Sciatic nerve (tissue), 2 donors: ENCODE measurements around the gene EIF1. TPM values are rescaled to one million over a fixed set of nuclear protein-coding genes. Genes with fewer than 3 reads are reported as not detected.

Experiments
- ATAC-seq: fragments of 200-7000 bp; cut with Tn5 transposase; one replicate; pipeline ENCODE4 v1.9.1; 2020; ENCODE audit warnings: mild to moderate bottlenecking, moderate library complexity
- DNase-seq: peaks from one replicate; pipeline ENCODE4 v3.0.0-alpha.2; 2020; ENCODE audit warnings: low spot score
- intact Hi-C: fragments of 100-400 bp; cut with DNase I; formaldehyde crosslinking; loops from one replicate; pipeline ENCODE4 v1.14.2; 2022
- total RNA-seq: library from RNA; stranded (reverse); fragmentation: NEBNext Ultra II Directional; extraction: Animal tissue kit (Norgen Biotek cat#: 25700); gene quantifications from one replicate; pipeline ENCODE4 v1.2.1, GENCODE V29; 2021
- donor health status: DM: no; HTN: no; CAD: no.
- donor health status: DM: no; HTN: no; CAD: no.

The EIF1 gene
- total RNA-seq, 1 donor from 2014 or later, result 891 TPM

DNA sequence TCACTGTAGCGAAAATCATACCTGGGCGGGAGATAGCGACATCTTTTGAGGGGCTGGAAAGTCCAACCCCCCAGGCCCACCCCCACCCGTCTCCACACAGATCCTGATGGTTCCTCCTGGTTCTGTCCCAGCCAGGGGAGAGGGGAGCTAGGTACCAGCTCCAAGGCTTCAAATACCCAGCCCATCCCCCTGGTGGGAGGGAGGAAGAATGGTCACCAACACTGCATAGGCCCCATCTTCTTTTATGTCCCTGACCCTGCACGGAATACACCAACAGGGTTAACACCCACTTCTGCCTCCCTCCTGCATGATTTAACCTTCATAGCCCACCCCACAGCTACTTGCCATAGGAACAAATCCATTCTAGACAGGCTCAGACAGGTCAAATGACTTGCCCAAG is 36.4 kb downstream of the EIF1 start:
- intact Hi-C loops, result no loop called here
- DNase-seq, result no peak
- ATAC-seq, result no peak

DNA sequence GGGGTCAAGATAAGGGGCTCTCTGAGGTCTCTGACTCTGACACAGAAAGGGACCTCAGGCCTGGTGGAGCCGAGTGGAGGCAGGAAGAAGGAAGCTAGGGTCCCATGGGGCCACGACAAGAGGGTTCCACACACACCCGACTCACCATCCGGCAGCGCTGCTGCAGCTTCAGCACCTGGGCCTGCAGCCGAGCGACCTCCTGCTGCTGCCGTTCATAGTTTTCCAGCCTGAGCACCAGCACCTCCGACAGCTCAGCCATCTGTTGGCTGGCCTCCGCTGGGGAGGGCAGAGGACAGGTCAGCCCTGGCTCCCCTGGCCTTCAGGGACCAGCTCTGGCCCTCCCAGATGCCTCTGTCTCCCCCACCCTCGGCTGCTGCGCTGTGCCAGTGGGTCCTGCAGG is 39.4 kb downstream of the EIF1 start:
- no peak for ATAC-seq
- intact Hi-C loops, result no loop called here
- no peak for DNase-seq

DNA sequence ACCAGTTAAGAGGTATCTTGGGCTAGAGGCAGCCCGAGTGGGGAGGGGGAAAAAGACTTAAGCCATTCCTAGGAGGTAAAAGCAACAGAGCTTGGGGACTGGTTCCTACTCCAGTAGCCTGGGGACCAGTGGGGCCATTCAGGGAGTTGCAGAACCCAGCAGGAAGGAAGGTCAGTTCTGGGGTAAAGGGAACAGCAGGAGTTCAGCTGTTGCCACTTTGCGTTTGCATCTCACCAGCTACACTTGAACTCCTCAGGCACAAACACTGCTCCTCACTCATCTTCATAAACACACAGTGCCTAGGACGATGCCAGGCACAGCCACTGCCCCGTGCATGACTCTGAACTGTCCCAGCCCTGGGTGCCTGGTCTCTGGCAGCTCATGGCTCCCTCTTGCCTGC is 41.8 kb downstream of the EIF1 start:
- ATAC-seq (no peak), DNase-seq (no peak)
- intact Hi-C loops, result no loop called here

DNA sequence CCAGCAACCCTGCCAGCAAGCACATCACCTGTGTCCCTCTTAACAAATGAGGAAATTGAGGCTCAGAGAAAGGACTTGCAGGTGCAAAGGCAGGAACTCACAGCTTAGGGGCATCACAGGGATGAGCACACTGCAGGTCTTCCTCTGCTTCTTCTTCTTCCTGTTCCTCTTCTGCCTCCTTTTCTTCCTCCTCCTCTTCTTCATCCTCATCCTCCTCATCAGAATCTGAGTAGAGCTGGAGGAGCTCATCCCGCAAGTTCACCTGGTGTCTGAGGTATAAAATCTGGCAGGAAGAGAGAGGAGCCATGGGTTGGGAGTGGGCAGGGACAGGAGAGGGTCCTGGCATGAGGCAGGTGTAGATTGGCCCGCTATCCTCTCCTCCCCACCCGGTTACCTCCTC is 43.2 kb downstream of the EIF1 start:
- ATAC-seq (no peak), DNase-seq (no peak)
- intact Hi-C loops, result no loop called here

DNA sequence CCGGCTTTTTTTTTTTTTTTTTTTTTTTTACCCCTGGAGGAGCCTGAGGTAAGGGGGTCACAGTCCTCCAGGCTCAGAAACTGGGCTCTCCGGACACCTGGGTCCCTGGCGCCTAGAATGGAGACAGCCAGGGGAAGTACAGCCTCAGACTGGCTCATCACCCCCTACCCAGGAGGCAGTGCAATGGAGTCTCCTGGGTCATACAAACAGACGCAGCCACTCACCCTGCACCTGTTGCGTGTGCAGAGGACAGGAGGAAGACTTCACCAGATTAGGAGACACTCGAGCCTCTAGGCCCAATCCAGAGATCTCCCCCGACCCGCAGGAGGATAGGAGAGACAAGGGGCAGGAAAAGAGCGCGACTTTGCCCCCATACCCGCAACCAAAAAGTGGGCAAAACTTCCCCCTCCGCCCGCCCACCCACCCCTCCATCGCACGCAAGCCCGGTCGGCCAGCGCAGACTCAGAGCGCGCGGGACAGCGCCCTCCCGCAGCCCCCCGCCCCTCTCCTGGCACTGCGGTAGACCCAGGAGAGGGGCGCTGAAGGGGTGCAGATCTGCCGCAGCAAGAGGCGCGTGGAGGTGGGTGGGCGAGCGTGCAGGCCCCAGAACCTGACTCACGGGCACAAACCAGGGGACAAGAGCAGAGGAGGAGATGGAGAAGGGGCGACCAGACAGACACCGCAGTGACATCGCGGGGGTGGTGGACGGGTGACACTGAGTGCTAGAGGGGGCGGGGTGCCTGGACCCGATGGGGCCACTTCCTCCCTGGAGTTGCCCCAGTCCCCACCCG is 44.9 kb downstream of the EIF1 start:
- no peak for DNase-seq
- intact Hi-C loops, result no loop called here
- no peak for ATAC-seq

DNA sequence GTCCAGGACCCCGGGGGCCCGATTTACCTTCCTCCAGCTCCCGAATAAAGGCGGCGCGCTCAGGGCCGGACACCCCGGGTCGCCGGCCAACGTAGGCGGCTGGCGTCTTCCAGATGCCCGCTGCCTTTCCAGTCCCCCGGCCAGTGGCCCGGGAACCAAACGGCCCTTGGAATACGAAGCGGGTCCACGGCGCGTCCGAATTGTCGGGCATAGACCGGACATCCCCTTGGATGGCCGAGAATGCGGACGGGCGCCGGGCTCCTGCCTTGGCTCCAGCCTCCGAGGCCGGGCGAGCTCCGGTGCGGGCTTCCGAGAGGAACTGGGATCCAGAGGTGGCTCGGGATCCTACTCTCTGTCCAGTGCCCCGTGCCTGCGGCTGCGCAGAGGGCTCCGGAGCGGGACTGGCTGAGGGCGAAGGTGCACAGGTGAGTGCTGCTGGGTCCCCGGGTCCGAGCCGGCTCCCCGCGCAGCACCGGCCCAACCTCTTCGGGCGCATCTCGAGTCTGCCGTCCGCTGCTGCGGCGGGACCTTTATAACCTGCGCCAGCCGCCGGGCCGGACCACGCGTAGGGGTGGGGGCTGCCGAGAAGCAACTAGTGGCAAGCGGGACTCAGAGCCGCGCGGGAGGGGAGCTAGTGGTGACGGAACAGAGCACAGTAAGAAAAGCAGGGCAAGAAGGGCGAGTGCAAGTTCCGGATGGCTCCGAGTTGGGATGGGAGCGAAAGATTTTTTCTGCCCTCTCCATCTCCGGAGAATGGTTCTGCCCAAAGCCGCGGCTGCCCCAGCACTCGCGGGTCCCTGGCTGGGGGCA is 45.7 kb downstream of the EIF1 start, which contains the start of gene HAP1:
Gene HAP1 (minus strand): TSS at position 505 of the 810 bp plus-strand sequence. CDS start 9 bp downstream, at position 496.
- intact Hi-C loops, result no loop called here
- ATAC-seq (peak; percentile 19), DNase-seq (no peak)

DNA sequence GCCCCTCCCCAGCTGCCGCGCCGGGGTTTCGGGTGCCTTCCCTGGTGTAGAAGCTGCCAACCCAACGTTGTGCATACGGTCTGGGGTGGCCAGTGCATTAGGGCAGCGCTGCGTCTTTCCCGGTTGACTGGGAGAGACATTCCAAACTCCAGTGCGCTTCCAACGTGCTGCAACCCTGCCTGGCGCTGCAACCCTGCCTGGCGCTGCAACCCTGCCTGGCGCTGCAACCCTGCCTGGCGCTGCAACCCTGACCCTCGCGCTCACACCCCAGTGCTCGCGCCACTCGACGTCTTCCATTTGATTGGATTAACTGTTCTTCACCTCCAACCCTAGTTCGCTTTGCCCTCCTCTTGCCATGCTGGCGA is 46.2 kb downstream of the EIF1 start:
- DNase-seq (no peak), ATAC-seq (no peak)
- intact Hi-C loops, result no loop called here

DNA sequence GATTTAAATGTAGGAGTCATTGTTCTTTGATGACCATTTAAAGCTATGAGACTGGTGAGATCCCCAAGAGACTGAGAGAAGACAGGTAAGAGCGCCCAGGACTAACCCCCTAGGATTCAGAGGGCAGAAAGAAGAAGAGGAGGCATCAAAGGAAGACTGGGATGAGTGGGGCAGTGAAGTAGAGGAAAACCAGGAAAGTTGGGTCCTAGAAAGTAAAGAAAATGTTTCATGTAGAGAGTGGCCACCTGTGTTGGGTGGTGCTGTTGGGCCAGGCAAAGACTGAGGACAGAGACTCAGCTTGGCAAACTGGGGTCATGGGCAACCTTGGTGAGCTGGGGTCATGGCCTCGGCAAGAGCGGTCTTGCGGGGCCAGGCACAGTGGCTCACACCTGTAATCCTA is 47.1 kb downstream of the EIF1 start:
- intact Hi-C loops, result loop anchor here (2.0 kb wide), 1 partner anchor 65 kb away; no protein-coding TSS in a partner anchor
- ATAC-seq, result no peak
- no peak for DNase-seq

DNA sequence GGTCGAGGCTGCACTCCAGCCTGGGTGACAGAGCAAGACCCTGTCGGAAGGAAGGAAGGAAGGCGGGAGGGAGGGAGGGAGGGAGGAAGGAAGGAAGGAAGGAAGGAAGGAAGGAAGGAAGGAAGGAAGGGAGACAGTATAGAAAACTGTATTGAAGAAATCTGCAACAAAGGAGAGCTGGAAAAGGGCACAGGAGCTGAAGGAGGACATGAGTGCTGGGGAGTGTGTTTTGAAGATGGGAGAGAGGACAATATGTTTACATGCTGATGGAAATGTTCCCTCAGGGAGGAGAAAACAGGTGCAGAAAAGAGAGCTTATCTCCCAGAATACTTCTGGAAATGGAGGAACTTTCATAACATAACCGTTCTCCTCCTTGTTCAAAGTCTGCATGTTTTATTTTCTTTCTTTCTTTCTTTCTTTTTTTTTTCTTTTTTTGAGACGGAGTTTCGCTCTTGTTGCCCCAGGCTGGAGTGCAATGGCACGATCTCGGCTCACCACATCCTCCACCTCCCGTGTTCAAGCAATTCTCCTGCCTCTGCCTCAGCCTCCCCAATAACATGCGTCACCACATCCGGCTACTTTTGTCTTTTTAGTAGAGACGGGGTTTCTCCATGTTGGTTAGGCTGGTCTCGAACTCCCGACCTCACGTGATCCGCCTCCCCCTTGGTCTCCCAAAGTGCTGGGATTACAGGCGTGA is 48.4 kb downstream of the EIF1 start:
- intact Hi-C loops, result loop anchor here (2.0 kb wide), 1 partner anchor 64 kb away; no protein-coding TSS in a partner anchor
- DNase-seq (no peak), ATAC-seq (no peak)

DNA sequence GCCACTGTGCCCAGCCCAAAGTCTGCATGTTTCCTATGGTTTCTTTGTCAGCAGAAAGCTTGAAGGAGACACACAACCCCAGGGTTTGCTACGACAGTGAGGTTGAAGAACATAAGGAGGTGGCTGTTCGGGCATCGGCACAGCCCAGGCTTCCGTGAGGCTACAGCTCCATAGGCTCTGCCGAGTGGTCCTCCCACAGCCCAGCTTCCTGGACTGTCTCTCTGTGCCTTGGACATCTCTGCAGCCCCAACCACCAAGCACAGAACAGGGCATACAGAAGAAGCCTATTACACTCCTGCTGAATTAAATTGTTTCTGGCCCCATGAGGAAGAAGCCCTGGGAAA is 49.0 kb downstream of the EIF1 start:
- DNase-seq (no peak), ATAC-seq (peak; percentile 4)
- intact Hi-C loops, result loop anchor here (2.0 kb wide), 1 partner anchor 63 kb away; no protein-coding TSS in a partner anchor

DNA sequence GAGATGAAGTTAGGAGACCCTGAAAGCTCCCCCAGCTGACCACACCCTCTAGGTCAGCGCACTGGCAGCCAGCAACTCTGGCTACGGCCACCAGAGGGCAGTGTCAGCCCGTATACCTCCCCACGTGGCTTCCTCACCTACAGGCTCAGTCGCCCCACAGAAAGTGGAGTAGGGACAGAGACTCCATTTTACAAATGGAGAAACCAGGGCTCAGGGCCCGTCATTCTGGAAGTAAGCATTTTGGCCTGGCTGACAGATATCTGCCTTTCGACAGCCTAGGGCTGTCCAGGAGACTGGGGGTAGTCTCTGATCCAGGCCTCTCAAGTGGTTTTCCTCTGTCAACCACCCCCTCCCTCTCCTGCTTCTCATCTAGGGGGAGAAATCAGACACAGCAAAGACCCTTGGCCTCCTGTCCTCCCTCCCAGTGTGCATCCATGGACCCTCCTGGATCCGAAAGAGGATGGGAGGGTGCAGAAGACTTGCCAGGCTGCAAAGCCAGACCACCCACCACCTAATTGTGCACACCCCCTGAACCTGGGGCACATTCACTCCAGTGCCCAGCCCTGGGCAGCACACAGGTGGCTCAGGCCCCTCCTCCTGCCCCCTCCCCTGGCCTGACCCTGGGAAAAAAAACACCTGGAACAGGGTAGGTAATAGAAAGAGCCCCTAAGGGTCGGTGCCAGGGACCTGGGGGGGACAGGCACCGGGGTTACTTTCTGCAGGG is 49.6 kb downstream of the EIF1 start:
- DNase-seq (peak; percentile 89), ATAC-seq (peak; percentile 92)
- intact Hi-C loops, result no loop called here

DNA sequence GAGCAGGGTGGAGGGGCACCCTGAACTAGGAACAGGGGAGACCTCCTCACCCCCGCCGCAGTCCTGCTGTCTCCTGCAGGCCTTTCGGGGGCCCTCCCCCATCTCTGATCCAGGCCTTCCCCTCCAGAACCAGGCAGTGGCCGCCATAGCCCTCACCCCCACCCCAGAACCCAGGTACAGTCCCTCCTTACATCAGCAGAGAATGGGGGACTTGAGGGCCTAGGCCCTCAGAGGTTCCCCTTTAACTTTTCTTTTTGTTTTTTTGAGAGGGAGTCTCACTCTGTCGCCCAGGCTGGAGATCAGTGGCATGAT is 50.1 kb downstream of the EIF1 start:
- intact Hi-C loops, result no loop called here
- no peak for DNase-seq
- no peak for ATAC-seq

DNA sequence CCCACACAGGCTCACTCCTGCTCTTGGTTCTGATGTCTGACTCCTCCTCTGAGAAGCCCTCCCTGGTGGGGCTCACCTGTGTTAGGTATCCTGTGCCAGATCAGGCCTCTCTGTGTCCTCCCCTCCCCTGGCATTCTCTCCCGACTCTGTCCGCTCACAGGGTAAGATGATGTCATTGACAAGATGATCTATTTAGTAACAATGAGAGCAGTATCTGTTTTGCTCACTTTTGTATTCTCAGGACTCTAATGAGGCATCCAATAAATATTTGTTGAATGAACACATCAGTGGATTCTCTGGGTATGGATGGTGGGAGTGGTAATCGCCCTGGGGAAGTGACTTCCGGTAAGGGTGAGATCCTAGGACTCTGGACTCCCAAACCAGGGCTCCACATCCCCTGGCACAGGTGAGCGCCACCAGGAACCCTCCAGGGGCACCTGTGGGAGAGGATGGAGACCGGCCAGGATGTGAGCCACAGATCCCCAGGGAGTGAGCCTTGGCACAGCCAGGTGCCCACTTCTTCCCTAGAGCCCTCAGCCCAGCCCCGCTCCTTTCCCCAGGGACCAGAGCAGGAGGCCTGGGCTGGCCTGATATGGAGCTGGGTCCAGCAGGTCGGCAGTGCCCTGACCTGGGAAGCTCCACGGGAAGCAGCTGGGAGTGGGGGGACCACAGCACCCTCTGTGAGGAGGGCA is 51.1 kb downstream of the EIF1 start:
- no peak for ATAC-seq
- intact Hi-C loops, result no loop called here
- DNase-seq, result no peak

DNA sequence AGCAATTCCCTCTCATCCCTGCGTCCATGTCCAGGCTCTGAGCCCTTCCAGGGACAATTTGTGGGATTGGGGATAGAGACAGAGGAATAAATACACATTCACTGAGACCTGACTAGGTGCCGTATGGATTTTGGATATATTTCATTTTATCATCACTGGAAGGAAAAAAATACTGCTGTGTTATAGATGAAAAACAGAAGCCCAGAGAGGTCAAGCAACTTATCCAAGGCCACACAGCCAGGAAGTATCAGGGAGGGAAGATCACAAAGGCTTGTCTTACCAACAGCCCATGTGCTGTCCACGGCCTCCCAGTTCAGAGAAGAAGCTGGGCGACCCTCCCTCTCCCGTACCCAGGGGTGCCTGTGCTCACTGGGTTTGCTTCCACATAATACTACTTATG is 51.8 kb downstream of the EIF1 start:
- ATAC-seq (no peak), DNase-seq (no peak)
- intact Hi-C loops, result no loop called here

DNA sequence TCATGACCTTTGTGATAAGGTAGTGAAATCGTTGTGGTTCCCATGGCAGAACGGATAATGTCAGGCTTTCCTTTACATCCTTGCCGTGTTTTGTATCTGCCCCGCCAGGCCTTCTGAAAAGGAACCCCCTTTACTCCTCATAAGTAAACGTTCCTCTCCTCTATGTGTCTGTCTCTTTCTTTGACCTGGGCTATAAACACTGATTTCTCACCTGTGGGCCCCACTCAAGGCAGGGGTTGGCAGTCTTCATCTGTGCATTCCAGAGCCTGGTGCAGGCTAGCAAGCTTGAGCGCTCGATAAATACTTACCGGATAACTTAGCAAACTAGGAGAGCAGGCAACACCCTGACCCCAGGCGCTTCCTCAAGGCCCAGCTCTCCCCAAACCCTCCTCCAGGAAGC is 53.0 kb downstream of the EIF1 start:
- ATAC-seq, result no peak
- no peak for DNase-seq
- intact Hi-C loops, result no loop called here
